Measurements from ENCODE around the gene MTMR8.
"Not testable (repeated sequence)": the region's sequence is repeated elsewhere in the genome, so short reads cannot be mapped to it uniquely, and the experiment has no call there.

MTMR8 gene

DNA sequence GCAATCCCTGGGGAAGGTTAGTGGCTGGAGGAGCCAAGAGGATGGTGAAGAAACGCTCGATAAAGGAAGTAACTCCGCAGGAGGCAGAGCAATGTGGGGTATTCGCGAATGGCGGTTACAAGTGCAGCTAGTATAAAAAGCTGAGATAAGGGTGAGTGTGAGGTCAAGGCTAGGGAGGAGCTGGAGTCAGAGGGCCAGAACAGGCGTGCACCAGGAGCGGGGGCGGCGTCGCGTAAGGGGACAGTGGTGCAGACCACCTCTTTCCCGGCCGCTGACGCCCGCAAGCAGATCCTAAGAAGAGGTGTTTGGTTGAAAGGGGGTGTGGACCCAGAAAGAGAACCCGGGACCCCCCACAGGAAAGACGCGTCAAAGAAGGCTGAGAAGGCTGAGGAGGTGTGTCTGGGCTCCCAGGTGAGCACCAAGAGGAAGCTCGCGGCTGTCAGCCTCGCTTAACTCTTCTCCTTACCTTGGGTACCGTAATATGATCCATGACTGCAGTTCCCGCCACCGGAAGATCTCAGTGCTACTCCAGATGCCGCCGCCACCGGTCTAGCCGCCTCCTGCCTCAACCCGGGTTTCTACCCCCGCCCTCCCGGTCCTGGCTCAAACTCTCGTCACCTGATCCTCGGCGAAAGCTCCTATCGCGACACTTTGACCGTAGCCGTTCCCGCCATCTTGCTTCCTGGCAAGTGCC is at the start of gene MTMR8:
Gene MTMR8, minus strand, starts transcription at position 579 of the 694 bp plus-strand sequence. Its CDS starts 89 bp downstream, at position 490.
- peak; percentile 60 for DNase-seq (ENCODE audit: low spot score)

GRCh38 chrX:64439551-64439950 is 44.3 kb upstream of the MTMR8 start:
- no peak for DNase-seq (ENCODE audit: low spot score)

DNA sequence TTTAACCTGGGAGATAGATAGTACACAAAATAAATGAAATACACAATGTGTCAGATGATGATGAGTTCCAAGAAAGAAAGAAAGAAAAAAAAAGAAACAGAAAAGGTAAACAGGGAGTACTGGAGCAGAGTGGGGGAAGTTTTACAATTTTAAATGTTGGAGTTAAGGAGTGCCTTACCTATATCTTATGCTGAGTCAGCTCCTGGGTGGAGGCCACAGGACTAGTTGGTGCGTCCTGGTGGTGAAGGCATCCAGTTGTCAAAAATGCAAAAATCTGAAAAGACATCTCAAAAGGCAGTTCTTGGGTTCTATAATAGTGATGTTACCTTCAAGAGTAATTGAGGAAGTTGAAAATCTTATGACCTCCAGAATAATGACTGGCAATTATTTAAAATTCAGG is 42.4 kb upstream of the MTMR8 start:
- DNase-seq (ENCODE audit: low spot score): no peak

DNA sequence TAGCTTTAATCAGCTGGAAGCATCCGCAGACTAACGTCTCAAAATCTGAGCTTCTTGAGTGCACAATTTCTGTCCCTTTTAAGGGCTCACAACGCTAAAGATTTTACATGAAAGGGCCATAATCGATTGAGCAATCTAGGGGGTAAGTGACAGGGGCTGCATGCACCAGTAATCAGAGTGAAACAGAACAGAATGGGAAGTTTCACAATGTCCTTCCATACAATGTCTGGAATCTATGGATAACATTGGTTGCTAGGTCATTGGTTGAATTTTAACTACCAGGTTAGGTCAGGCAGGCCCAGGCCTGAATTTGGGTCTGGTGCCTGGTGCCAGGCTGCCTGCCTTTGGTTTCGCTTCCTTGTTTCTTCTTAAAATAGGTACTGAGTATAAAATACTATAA is 42.0 kb upstream of the MTMR8 start:
- DNase-seq (ENCODE audit: low spot score): no peak

- no peak for DNase-seq (ENCODE audit: low spot score)
Measured at GRCh38 chrX:64428371-64428770, 33.1 kb upstream of the MTMR8 start.

DNA sequence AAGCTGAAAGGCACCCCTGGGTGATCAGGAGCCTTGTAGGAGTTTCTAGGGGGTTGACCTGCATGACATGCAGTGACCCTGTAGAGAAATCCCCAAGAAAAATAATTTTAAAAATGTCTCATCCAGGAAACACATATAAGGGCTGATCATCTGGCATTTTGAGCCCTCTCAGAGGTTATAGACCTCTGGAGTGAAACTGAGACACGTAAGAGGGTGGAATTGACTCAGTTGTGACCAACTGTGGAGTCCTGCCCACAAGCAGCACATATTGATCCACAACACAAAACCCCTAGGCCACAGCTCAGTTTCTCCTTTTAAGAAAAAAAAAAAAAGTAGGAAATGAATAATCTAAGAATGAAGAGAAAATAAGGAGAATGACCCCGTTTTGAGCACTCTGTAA is 32.5 kb upstream of the MTMR8 start:
- no peak for DNase-seq (ENCODE audit: low spot score)

DNA sequence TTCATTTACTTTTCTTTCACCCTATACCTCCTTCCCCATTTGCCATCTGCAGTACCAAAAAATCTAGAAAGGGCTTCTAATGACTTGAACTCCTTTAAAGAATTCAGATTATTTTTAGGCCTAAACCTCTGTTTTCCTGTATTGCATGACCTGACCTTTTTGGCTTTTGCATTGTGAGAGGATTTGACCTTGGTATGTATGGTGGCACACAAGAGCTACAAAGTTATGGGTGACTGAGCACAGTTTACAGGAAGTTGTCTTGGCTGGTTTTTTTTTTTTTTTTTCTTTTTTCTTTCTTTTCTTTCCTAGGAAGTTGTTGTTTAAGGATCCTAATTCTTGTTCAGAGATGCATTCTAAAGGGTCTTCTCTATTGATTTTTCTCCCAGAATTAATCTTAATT is 32.0 kb upstream of the MTMR8 start:
- DNase-seq (ENCODE audit: low spot score): no peak

- not testable (repeated sequence) for DNase-seq (ENCODE audit: low spot score)
Measured at GRCh38 chrX:64409730-64410129, 14.5 kb upstream of the MTMR8 start.

DNA sequence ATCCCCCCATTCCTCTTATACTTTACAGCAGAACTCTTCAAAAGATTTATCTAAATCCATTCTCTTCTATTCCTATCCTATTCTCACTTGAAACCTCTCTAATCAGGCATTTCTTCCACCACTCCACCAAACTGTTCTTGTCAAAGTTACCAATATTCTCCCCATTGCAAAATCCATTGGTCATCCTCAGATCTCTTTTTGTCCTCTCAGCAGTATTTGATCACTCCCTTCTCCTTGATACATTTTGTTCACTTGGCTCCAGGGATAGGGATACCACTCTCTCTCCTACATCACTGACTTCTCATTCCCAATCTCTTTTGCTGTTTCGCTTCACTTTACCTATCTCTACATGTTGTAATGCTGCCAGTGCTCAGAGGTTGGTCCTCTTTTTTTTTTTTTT is 2.8 kb upstream of the MTMR8 start:
- DNase-seq (ENCODE audit: low spot score): no peak

- DNase-seq (ENCODE audit: low spot score): no peak
Measured at GRCh38 chrX:64395568-64395929, 297 bp upstream of the MTMR8 start.

DNA sequence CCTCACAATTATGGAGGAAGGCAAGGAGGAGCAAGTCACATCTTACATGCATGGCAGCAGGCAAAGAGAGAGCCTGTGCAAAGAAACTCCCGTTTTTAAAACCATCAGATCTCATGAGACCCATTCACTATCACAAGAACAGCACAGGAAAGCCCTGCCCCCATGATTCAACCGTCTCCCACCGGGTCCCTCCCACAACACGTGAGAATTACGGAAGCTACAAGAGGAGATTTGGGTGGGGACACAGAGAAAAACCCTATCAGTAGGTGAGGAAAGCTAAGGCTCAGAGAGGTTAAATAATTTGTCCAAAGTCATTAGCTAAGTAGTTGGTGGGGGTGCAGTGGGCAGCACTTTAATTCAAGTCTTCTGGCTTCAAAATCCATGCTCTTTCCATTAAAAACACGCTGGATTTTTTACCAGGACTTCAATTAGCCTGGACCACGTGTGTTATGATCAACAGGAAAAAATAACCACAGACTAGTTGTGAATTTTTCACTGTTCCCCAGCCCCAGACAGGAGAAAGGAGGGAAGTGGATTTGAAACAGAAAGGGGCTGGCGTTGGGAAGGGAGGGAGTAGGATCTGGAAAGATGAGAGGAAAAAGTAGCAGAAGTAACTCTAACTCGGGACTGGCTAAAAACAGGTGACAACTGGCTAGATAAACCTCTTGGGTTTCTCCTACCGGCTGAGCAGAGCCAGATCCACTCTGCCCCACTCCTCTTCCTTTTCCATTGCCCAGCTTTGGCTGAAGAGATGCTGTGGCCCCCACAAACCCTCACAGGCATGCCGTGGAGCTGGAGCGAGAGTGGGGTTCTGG is 986 bp downstream of the MTMR8 start:
- no peak for DNase-seq (ENCODE audit: low spot score)

GRCh38 chrX:64389489-64389888 is 5.8 kb downstream of the MTMR8 start:
- DNase-seq (ENCODE audit: low spot score): no peak

GRCh38 chrX:64380789-64381188 is 14.5 kb downstream of the MTMR8 start:
- not testable (repeated sequence) for DNase-seq (ENCODE audit: low spot score)

- DNase-seq (ENCODE audit: low spot score): no peak
Measured at GRCh38 chrX:64379924-64380323, 15.3 kb downstream of the MTMR8 start.

DNA sequence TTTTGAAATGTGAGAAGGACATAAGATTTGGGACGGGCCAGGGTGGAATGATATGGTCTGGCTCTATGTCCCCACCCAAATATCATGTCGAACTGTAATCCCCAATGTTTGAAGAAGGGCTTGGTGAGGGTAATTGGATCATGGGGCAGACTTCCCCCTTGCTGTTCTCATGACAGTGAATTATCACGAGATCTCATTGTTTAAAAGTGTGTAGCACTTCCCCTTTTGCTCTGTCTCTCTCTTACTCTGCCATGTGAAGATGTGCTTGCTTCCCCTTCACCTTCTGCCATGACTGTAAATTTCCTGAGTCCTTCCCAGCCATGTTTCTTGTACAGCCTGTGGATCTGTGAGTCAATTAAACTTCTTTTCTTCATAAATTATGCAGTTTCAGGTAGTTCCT is 17.5 kb downstream of the MTMR8 start:
- no peak for DNase-seq (ENCODE audit: low spot score)

DNA sequence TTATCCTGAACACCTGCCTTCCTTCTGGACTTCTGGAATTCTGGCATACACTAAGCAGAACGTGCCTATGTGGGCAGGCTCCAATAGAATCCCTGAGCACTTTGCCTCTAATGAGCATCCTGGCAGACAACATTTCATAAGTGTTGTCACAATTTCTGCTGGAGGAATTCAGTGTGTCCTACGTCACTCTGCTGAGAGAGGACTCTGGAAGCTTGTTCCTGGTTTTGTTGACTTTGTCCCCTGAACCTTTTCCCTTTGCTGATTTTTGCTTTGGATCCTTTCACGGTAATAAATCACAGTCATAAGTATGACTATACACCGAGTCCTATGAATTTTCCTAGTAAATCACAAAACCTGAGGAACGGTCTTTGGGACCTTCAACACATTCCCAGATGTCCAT is 43.2 kb downstream of the MTMR8 start:
- DNase-seq (ENCODE audit: low spot score): no peak

DNA sequence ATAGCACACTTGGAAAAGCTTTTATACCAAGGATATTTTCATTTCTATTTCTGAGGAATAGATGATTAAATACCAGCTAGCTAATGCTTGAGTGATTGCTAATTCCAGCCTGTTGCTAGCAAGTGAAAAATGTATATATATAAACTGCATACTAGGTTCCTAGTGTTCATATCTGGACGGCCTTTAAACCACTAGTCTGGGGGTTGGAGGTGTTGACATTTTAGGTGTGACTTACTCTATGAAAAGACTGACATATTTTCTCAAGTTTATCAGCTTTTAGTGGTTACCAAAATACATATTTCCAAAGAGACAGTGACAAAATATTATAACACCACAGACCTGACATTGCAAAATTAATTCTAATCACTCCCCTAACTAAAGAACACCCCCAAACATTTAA is 44.7 kb downstream of the MTMR8 start:
- no peak for DNase-seq (ENCODE audit: low spot score)

DNA sequence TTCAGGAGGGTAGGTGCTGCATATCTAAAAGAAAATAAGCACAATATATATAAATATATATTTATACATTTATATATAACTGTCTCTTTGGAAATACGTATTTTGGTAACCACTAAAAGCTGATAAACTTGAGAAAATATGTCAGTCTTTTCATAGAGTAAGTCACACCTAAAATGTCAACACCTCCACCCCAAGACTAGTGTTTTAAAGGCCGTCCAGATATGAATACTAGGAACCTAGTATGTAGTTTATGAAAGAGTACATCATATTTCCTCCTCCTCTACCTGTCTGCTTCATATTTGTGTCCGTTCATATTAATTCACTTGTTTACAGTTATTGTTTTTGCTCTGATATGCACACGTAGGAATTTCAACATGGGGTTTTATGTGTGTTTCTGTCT is 45.2 kb downstream of the MTMR8 start:
- no peak for DNase-seq (ENCODE audit: low spot score)

DNA sequence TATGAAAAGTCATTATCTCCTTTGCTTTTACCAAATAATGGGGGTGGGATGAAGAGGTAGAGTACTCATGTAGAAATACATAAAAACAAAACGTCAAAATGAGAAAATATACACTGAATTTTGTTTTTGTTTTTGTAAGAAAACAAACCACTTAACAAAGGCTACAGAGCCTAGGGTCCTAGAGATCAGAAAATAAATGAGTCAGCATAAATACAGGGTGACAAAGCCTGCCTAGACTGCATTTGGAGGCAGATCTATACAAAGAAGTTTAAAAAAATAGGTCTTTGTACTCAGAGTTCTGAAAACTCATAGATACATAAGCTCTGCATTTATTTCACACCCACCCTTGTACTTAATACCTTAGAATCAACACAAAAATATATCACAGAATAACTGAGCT is 52.4 kb downstream of the MTMR8 start:
- no peak for DNase-seq (ENCODE audit: low spot score)

- no peak for DNase-seq (ENCODE audit: low spot score)
Measured at GRCh38 chrX:64338296-64338695, 57.0 kb downstream of the MTMR8 start.

GRCh38 chrX:64334467-64334866 is 60.8 kb downstream of the MTMR8 start:
- DNase-seq (ENCODE audit: low spot score): no peak

DNA sequence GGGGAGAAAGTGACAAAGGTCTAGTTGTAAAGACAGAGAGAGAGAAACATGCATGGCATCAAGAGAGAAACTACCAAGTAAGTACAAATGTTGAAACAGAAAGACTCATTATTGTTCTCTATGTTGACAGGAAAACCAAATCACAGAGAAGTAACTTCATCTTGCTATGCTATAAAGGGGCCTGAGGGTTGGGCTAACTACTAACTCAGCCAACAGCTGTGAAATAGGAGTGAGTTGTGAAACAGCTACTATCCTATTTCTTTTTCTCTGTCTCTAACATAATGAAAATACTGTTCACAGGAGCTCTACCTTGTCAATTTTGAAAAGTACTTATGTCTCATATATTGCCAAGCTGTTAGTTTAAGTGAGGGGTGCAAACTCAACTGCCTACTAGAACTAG is 65.0 kb downstream of the MTMR8 start:
- DNase-seq (ENCODE audit: low spot score): no peak

GRCh38 chrX:64321507-64321906 is 73.7 kb downstream of the MTMR8 start:
- DNase-seq (ENCODE audit: low spot score): no peak

DNA sequence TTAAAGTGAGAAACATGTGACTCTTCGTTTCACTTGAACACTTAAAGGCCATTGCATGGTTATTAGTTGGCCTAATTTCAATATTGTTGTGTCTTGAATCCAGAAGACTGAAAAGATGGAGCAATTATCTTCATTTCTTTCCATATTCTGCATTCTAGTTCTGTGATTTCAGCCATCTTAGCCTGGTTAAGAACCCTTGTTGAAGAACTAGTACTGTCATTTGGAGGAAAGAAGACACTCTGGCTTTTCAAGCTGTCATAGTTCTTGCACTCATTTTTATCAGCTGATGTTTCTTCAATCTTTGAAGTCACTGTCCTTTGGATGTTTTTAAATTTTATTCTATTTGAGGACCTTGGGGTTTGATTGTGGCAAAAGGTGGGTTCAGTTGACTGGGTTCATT is 81.6 kb downstream of the MTMR8 start:
- DNase-seq (ENCODE audit: low spot score): no peak
